ENCODE results near the gene RASAL2.
"Not testable (repeated sequence)": the region's sequence is repeated elsewhere in the genome, so short reads cannot be mapped to it uniquely, and the experiment has no call there.

- TF ChIP-seq CTCF, POLR2A, POLR2AphosphoS5 (IDR thresholded peaks at IDR 0.05): not testable (repeated sequence)
Observed at GRCh38 chr1:178248284-178248683, 154.4 kb downstream of the RASAL2 start.

Data from suprapubic skin (tissue), 4 donors.